AG04450 (cell line): ENCODE data around the gene SYNJ1. TPM values are rescaled to one million over a fixed set of nuclear protein-coding genes. Genes with fewer than 3 reads are reported as not detected.
"Not testable (repeated sequence)": the region's sequence is repeated elsewhere in the genome, so short reads cannot be mapped to it uniquely, and the experiment has no call there.

Source experiments
- CTCF ChIA-PET: fragments of 300-600, 350-600 bp; formaldehyde crosslinking; extraction: SDS; loops from one replicate; lab custom pipeline; 2022; ENCODE audit warnings: antibody characterized with exemption, inconsistent platforms; lab: Charles Lee
- POLR2A ChIA-PET: fragments of 350-600 bp; formaldehyde crosslinking; extraction: SDS; loops from one replicate; lab custom pipeline; 2021; ENCODE audit warnings: antibody characterized with exemption, inconsistent platforms; lab: Yijun Ruan, JAX
- DNase-seq: peaks from one replicate; pipeline ENCODE4 v3.0.0-alpha.2; 2011; ENCODE audit warnings: low read depth, low spot score
- H3K27ac ChIP-seq: one replicate; pipeline ENCODE4 v1.5.1; 2012; ENCODE audit warnings: low read depth, low read length, control low read depth
- H3K27me3 ChIP-seq: one replicate; pipeline ENCODE4 v1.6.0; 2012; ENCODE audit warnings: low read length; ENCODE audit not compliant: control insufficient read depth, insufficient read depth
- H3K4me3 ChIP-seq: 2 replicates; pipeline ENCODE4 v1.5.1; 2011; ENCODE audit warnings: mild to moderate bottlenecking, low read depth, low read length, control low read depth
- H3K9me3 ChIP-seq: 2 replicates; pipeline ENCODE4 v1.5.1; 2012; ENCODE audit warnings: low read length; ENCODE audit not compliant: control insufficient read depth, insufficient read depth
- polyA plus RNA-seq: library from polyadenylated mRNA; depleted of rRNA; stranded (reverse); fragments of >200 nt; gene quantifications from 2 replicates; pipeline ENCODE4 v1.2.3, GENCODE V29; 2011
- TF ChIP-seq, protein P1 (sequence below): IDR thresholded peaks from 2 replicates; pipeline ENCODE4 v1.5.1; 2011; ENCODE audit warnings: low read depth, low read length, control low read depth, inconsistent platforms

The SYNJ1 gene
- polyA plus RNA-seq, 1 experiment = 7.3 TPM

DNA sequence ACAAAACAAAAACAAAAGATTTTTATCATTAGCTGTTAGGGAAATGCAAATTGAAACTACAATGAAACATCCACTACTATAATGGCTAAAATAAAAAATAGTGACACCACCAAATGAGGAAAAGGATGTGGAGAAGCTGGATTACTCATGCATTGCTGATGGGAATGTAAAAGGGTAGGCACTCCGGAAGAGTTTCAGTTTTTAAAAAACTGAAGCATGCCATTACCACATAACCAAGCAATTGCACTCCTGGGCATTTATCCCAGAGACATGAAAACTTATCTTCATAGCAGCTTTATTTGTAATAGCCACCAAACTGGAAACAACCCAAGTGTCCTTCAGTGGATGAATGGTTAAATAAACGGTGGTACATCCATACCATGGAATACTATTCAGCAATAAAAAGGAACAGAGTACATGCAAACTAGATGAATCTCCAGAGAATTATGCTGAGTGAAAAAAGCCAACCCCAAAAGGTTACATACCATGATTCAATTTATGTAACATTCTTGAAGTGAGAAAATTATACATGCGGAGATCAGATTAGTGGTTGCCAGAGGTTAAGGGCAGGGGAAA lies 101.1 kb downstream of the SYNJ1 start:
- ChIA-PET POLR2A (no interaction called here), CTCF (no interaction called here)
- peaks cover 3% of the 10 kb centered on the region; the same call in 1 of the 2 replicates for H3K9me3 ChIP-seq
- no peak for DNase-seq
- no peak overlapping the region for H3K27ac ChIP-seq
- TF ChIP-seq, protein P1, sequence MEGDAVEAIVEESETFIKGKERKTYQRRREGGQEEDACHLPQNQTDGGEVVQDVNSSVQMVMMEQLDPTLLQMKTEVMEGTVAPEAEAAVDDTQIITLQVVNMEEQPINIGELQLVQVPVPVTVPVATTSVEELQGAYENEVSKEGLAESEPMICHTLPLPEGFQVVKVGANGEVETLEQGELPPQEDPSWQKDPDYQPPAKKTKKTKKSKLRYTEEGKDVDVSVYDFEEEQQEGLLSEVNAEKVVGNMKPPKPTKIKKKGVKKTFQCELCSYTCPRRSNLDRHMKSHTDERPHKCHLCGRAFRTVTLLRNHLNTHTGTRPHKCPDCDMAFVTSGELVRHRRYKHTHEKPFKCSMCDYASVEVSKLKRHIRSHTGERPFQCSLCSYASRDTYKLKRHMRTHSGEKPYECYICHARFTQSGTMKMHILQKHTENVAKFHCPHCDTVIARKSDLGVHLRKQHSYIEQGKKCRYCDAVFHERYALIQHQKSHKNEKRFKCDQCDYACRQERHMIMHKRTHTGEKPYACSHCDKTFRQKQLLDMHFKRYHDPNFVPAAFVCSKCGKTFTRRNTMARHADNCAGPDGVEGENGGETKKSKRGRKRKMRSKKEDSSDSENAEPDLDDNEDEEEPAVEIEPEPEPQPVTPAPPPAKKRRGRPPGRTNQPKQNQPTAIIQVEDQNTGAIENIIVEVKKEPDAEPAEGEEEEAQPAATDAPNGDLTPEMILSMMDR = no peak
- no peaks in the 10 kb centered on the region for H3K27me3 ChIP-seq
- H3K4me3 ChIP-seq = no peak overlapping the region

DNA sequence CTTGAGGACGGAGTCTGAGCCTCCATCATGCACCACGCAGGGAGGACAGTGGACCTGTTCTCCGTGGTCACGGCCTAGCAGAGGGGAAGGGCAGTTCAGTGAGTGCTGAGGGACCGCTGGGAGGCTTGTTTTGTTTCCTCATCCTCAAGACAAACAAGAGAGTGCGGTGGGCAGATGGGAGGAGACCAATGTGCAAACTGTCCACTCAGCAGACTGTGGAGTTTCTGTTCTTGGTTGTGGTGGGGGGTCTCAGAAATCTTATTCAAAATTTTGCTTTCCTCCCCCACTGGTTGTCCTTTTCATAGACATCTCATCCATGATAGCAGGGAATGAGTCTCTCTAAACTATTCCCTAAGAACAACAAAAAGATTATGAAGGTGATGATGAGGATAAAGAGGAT lies 109.6 kb downstream of the SYNJ1 start:
- H3K27ac ChIP-seq, CTCF ChIA-PET: not testable (repeated sequence)

GRCh38 chr21:32613436-32614043 lies 114.3 kb downstream of the SYNJ1 start:
- H3K27ac ChIP-seq = no peak overlapping the region
- H3K9me3 ChIP-seq = no peaks in the 10 kb centered on the region
- ChIA-PET CTCF (interaction anchor here (0.6 to 5.5 kb wide), 2 partner anchors 14 to 901 kb away, joined by 5 to 55 read pairs; no protein-coding TSS in a partner anchor), POLR2A (interaction anchor here (1.6 kb wide), 1 partner anchor 866 kb away, joined by 3 read pairs; the partner anchor contains the start of gene TMEM50B)
- H3K4me3 ChIP-seq = peak overlapping the region; percentile 92
- DNase-seq = no peak
- no peaks in the 10 kb centered on the region for H3K27me3 ChIP-seq
- TF ChIP-seq, protein P1 = no peak

More for the DNA sequence above, 109.6 kb downstream of the SYNJ1 start:
- DNase-seq, POLR2A ChIA-PET, H3K4me3 ChIP-seq, H3K9me3 ChIP-seq, H3K27me3 ChIP-seq: not testable (repeated sequence)

DNA sequence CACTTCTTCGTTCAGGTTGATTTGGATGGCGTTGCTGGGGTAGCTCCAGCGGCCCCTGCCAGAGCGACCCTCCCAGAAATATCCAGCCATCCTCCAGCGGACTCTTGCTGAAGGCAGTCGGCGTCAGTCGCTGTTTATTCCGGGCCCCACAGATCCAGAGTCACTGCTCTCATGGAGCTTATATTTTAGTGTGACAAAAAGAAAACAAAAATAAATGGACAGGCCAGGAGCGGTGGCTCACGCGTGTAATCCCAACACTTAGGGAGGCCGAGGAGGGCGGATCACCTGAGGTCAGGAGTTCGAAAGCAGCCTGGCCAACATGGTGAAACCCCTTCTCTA lies 114.8 kb downstream of the SYNJ1 start:
- TF ChIP-seq, protein P1 = no peak
- CTCF ChIA-PET = interaction anchor here (0.6 to 5.5 kb wide), 2 partner anchors 13 to 901 kb away, joined by 5 to 55 read pairs; no protein-coding TSS in a partner anchor
- Histone ChIP-seq H3K27me3 (no peaks in the 10 kb centered on the region), H3K9me3 (no peaks in the 10 kb centered on the region), H3K4me3 (peak overlapping the region; percentile 92), H3K27ac (peak overlapping the region; percentile 98)
- POLR2A ChIA-PET = interaction anchor here (1.0 to 1.6 kb wide), 4 partner anchors 115 to 867 kb away, joined by 3 to 4 read pairs (median 4); partner anchors contain the start of genes EVA1C, IFNAR1, SYNJ1 and TMEM50B
- no peak for DNase-seq

GRCh38 chr21:32612075-32612998 lies 115.5 kb downstream of the SYNJ1 start, which contains the start of gene CFAP298:
Gene CFAP298, minus strand, starts transcription at chr21:32612377. Its CDS starts 134 bp downstream, at chr21:32612243.
- DNase-seq = peak; percentile 90
- no peaks in the 10 kb centered on the region for H3K27me3 ChIP-seq
- TF ChIP-seq, protein P1 = no peak
- CTCF ChIA-PET = interaction anchor here (5.5 kb wide), 1 partner anchor 13 kb away, joined by 55 read pairs; no protein-coding TSS in a partner anchor
- H3K4me3 ChIP-seq = peak within 1 kb of the TSS; percentile 92
- POLR2A ChIA-PET = interaction anchor here (0.6 to 1.6 kb wide), 7 partner anchors 11 to 923 kb away, joined by 3 to 7 read pairs (median 4); partner anchors contain the start of genes EVA1C, IFNAR1, PAXBP1 and SYNJ1
- no peaks in the 10 kb centered on the region for H3K9me3 ChIP-seq
- peak within 1 kb of the TSS; percentile 98 for H3K27ac ChIP-seq
